Stimulated activated naive CD8-positive, alpha-beta T cell treated with anti-CD3 and anti-CD28 coated beads, Interleukin-15, amount 100 ng/mL, for 72 hours (primary cell): ENCODE data around the gene FRYL.

Experiments
- ATAC-seq: fragments of 150-1000 bp; cut with Tn5 transposase; 2 replicates; pipeline ENCODE4 v1.10.0; 2021; ENCODE audit warnings: mild to moderate bottlenecking, moderate library complexity
- DNase-seq, 2 donors: peaks; one replicate each; pipeline ENCODE4 v3.0.0; 2021 to 2022
- H3K27ac Mint-ChIP-seq, 2 donors: one replicate each; pipeline ENCODE4 v1.8.0; 2022; ENCODE audit warnings: mild to moderate bottlenecking in 2 of 2, mixed read lengths in 2 of 2, moderate library complexity in 2 of 2
- H3K27me3 Mint-ChIP-seq: one replicate; pipeline ENCODE4 v1.8.0; 2022; ENCODE audit warnings: mixed read lengths
- H3K4me1 Mint-ChIP-seq: one replicate; pipeline ENCODE4 v1.8.0; 2022; ENCODE audit warnings: mild to moderate bottlenecking, mixed read lengths
- H3K4me3 Mint-ChIP-seq, 2 donors: one replicate each; pipeline ENCODE4 v1.8.0; 2022; ENCODE audit warnings: mild to moderate bottlenecking in 2 of 2, mixed read lengths in 2 of 2, moderate library complexity in 1 of 2
- H3K9me3 Mint-ChIP-seq, 2 donors: one replicate each; pipeline ENCODE4 v1.8.0; 2022; ENCODE audit warnings: mixed read lengths in 2 of 2

The FRYL gene

GRCh38 chr4:48796191-48796926, 16.3 kb upstream of the FRYL start:
- Mint-ChIP-seq H3K4me1 (peaks cover 16% of the 10 kb centered on the region), H3K4me3 (no peak overlapping the region), H3K27ac (no peak overlapping the region), H3K27me3 (peaks cover 7% of the 10 kb centered on the region), H3K9me3 (no peaks in the 10 kb centered on the region)
- no peak for ATAC-seq
- no peak for DNase-seq

GRCh38 chr4:48795108-48795507, 15.0 kb upstream of the FRYL start:
- Mint-ChIP-seq H3K4me1 (peaks cover 16% of the 10 kb centered on the region), H3K27ac (no peak overlapping the region), H3K4me3 (no peak overlapping the region), H3K9me3 (no peaks in the 10 kb centered on the region), H3K27me3 (peaks cover 7% of the 10 kb centered on the region)
- DNase-seq, result no peak
- no peak for ATAC-seq

- Mint-ChIP-seq H3K4me1 (peaks cover 16% of the 10 kb centered on the region), H3K4me3 (no peak overlapping the region), H3K27me3 (peaks cover 7% of the 10 kb centered on the region), H3K9me3 (no peaks in the 10 kb centered on the region), H3K27ac (no peak overlapping the region)
- DNase-seq, result no peak
- ATAC-seq, result no peak
These were observed 12.4 kb upstream of the FRYL start for GRCh38 chr4:48792348-48793006.

GRCh38 chr4:48791313-48791712, 11.2 kb upstream of the FRYL start:
- Mint-ChIP-seq H3K4me1 (peaks cover 16% of the 10 kb centered on the region), H3K27ac (no peak overlapping the region), H3K27me3 (no peaks in the 10 kb centered on the region), H3K9me3 (no peaks in the 10 kb centered on the region), H3K4me3 (no peak overlapping the region)
- no peak for ATAC-seq
- DNase-seq, result no peak

GRCh38 chr4:48790561-48790960, 10.5 kb upstream of the FRYL start:
- ATAC-seq (no peak), DNase-seq (no peak)
- Mint-ChIP-seq H3K9me3 (no peaks in the 10 kb centered on the region), H3K4me1 (peaks cover 16% of the 10 kb centered on the region), H3K27me3 (no peaks in the 10 kb centered on the region), H3K27ac (no peak overlapping the region), H3K4me3 (no peak overlapping the region)

- no peak for DNase-seq
- Mint-ChIP-seq H3K27ac (no peak overlapping the region), H3K27me3 (no peaks in the 10 kb centered on the region), H3K4me1 (peaks cover 5% of the 10 kb centered on the region), H3K9me3 (no peaks in the 10 kb centered on the region), H3K4me3 (no peak overlapping the region)
- ATAC-seq, result no peak
These were observed 7.0 kb upstream of the FRYL start for GRCh38 chr4:48787056-48787455.

GRCh38 chr4:48786549-48786948, 6.5 kb upstream of the FRYL start:
- no peak overlapping the region for H3K27ac Mint-ChIP-seq
- H3K9me3 Mint-ChIP-seq, result no peaks in the 10 kb centered on the region
- DNase-seq, result no peak
- H3K27me3 Mint-ChIP-seq, result no peaks in the 10 kb centered on the region
- peaks cover 8% of the 10 kb centered on the region for H3K4me1 Mint-ChIP-seq
- ATAC-seq, result no peak
- H3K4me3 Mint-ChIP-seq, result no peak overlapping the region

- no peaks in the 10 kb centered on the region for H3K9me3 Mint-ChIP-seq
- no peak overlapping the region for H3K4me3 Mint-ChIP-seq
- DNase-seq, result no peak
- H3K27ac Mint-ChIP-seq, result no peak overlapping the region
- ATAC-seq, result no peak
- no peaks in the 10 kb centered on the region for H3K27me3 Mint-ChIP-seq
- peaks cover 16% of the 10 kb centered on the region for H3K4me1 Mint-ChIP-seq
These were observed 5.2 kb upstream of the FRYL start for GRCh38 chr4:48785302-48785701.

GRCh38 chr4:48781968-48782367, 1.9 kb upstream of the FRYL start:
- ATAC-seq (no peak), DNase-seq (no peak)
- Mint-ChIP-seq H3K27me3 (no peaks in the 10 kb centered on the region), H3K4me3 (no peak overlapping the region), H3K4me1 (peaks cover 32% of the 10 kb centered on the region), H3K9me3 (no peaks in the 10 kb centered on the region), H3K27ac (no peak overlapping the region)

GRCh38 chr4:48780865-48781214, 761 bp upstream of the FRYL start:
- Mint-ChIP-seq H3K4me3 (peak overlapping the region; percentile 93 to 100), H3K27ac (peak overlapping the region; percentile 38 to 98), H3K27me3 (no peaks in the 10 kb centered on the region), H3K9me3 (no peaks in the 10 kb centered on the region), H3K4me1 (peaks cover 44% of the 10 kb centered on the region)
- ATAC-seq (peak; percentile 11), DNase-seq (peak; percentile 19 to 44)

GRCh38 chr4:48779095-48779997, 733 bp downstream of the FRYL start:
- Mint-ChIP-seq H3K4me3 (peak overlapping the region; percentile 93 to 100), H3K27ac (peak overlapping the region; percentile 84 to 93), H3K27me3 (no peaks in the 10 kb centered on the region), H3K4me1 (peaks cover 54% of the 10 kb centered on the region), H3K9me3 (no peaks in the 10 kb centered on the region)
- ATAC-seq, result peak; percentile 45
- peak; percentile 71 to 73 for DNase-seq

GRCh38 chr4:48778431-48779094, 1.5 kb downstream of the FRYL start:
- no peak for DNase-seq
- Mint-ChIP-seq H3K27ac (peak overlapping the region; percentile 84 to 93), H3K4me3 (peak overlapping the region; percentile 93 to 100), H3K4me1 (peaks cover 58% of the 10 kb centered on the region), H3K9me3 (no peaks in the 10 kb centered on the region), H3K27me3 (no peaks in the 10 kb centered on the region)
- ATAC-seq, result no peak

GRCh38 chr4:48777739-48778138, 2.3 kb downstream of the FRYL start:
- no peak for DNase-seq
- no peaks in the 10 kb centered on the region for H3K9me3 Mint-ChIP-seq
- peak overlapping the region; percentile 93 to 100 for H3K4me3 Mint-ChIP-seq
- H3K27ac Mint-ChIP-seq, result peak overlapping the region in 1 of 2 donors; percentile 19
- H3K4me1 Mint-ChIP-seq, result peaks cover 66% of the 10 kb centered on the region
- no peak for ATAC-seq
- H3K27me3 Mint-ChIP-seq, result no peaks in the 10 kb centered on the region

- Mint-ChIP-seq H3K9me3 (no peaks in the 10 kb centered on the region), H3K4me1 (peaks cover 63% of the 10 kb centered on the region), H3K4me3 (no peak overlapping the region), H3K27ac (peak overlapping the region in 1 of 2 donors; percentile 52), H3K27me3 (no peaks in the 10 kb centered on the region)
- DNase-seq (no peak), ATAC-seq (no peak)
These were observed 5.0 kb downstream of the FRYL start for GRCh38 chr4:48774760-48775710.
